Measurements from ENCODE around the gene SSBP2. TPM values are rescaled to one million over a fixed set of nuclear protein-coding genes. Genes with fewer than 3 reads are reported as not detected.
"Not testable (repeated sequence)": the region's sequence is repeated elsewhere in the genome, so short reads cannot be mapped to it uniquely, and the experiment has no call there.

The SSBP2 gene
- total and polyA plus RNA-seq, 2 donors (not counting 3 experiments of a cell fraction or from before 2014, with no cell fraction given): 9.6 to 11.5 TPM

- H3K36me3 ChIP-seq (ENCODE audit: control insufficient read depth in 2 of 2, extremely low read depth in 1 of 2, insufficient read depth in 2 of 2, low read length in 2 of 2): no peaks in the 10 kb centered on the region
- ChIA-PET CTCF (interaction anchor here (1.0 kb wide), 1 partner anchor 32 kb away, joined by 3 read pairs; no protein-coding TSS in a partner anchor), POLR2A (no interaction called here)
- H3K4me1 ChIP-seq (ENCODE audit: control insufficient read depth, extremely low read depth, insufficient read depth, low read length): no peaks in the 10 kb centered on the region
- no peak overlapping the region for H3K4me3 ChIP-seq (replicated peaks in 1 of 3; ENCODE audit: insufficient read depth in 1 of 3, low read depth in 1 of 3, low read length in 3 of 3)
- no peak overlapping the region for H3K27ac ChIP-seq (ENCODE audit: insufficient read depth, low read depth, low read length)
- intact Hi-C loops (cut with micrococcal nuclease) (no loop called here), dilution Hi-C loops (cut with MboI; ENCODE audit: extremely low pct_ligation_motif_present, low sequenced_read_pairs) (no loop called here)
- no peaks in the 10 kb centered on the region for H3K79me2 ChIP-seq (ENCODE audit: control insufficient read depth, insufficient read depth, low read length)
- no peak overlapping the region for H3K4me2 ChIP-seq (ENCODE audit: insufficient read depth, low read length)
- H4K20me1 ChIP-seq (replicated peaks; ENCODE audit: control insufficient read depth, extremely low read depth, insufficient read depth, low read length): no peaks in the 10 kb centered on the region
- BruUV-seq (replicated peaks): no TSS peak
- no peaks in the 10 kb centered on the region for H3K9me3 ChIP-seq (replicated peaks; ENCODE audit: control insufficient read depth, insufficient read depth, low read length)
- H3K9me1 ChIP-seq (replicated peaks; ENCODE audit: control insufficient read depth, extremely low read depth, insufficient read depth, low read length): no peaks in the 10 kb centered on the region
- DNase-seq (ENCODE audit: low read depth, low spot score): no peak
- FAIRE-seq: no peak
- no peak overlapping the region for H2AFZ ChIP-seq (ENCODE audit: low read depth, low read length)
- H3K9ac ChIP-seq (replicated peaks; ENCODE audit: extremely low read depth, insufficient read depth, low read length): no peak overlapping the region
- TF ChIP-seq MYC (IDR thresholded peaks at IDR 0.05; ENCODE audit: low read depth, low read length) (no peak), JUN (IDR thresholded peaks at IDR 0.05; ENCODE audit: borderline replicate concordance, insufficient read depth, insufficient read length, low read depth) (no peak), GATA2 (IDR thresholded peaks at IDR 0.05; ENCODE audit: insufficient read depth, insufficient read length, low read depth, low read length) (no peak), EZH2 (IDR thresholded peaks at IDR 0.05; ENCODE audit: borderline replicate concordance, low read depth, low read length, severe bottlenecking) (no peak), CTCF (IDR thresholded peaks at IDR 0.05; ENCODE audit: extremely low read depth in 1 of 2, insufficient read depth in 1 of 2, low read depth in 1 of 2, low read length in 2 of 2) (no peak), POLR2AphosphoS5 (IDR thresholded peaks at IDR 0.05; ENCODE audit: insufficient read depth, low read depth, low read length) (no peak), MAX (IDR thresholded peaks at IDR 0.05; ENCODE audit: insufficient read depth, insufficient read length) (no peak), POLR2A (IDR thresholded peaks at IDR 0.05; ENCODE audit: low read depth, low read length) (no peak), FOS (IDR thresholded peaks at IDR 0.05; ENCODE audit: borderline replicate concordance, insufficient read depth, low read length) (no peak)
- no peaks in the 10 kb centered on the region for H3K27me3 ChIP-seq (ENCODE audit: control insufficient read depth in 2 of 2, insufficient read depth in 2 of 2, low read length in 2 of 2)
Observed at GRCh38 chr5:81482595-81482994, 268.3 kb downstream of the SSBP2 start.

- BruUV-seq (replicated peaks); DNase-seq (ENCODE audit: low read depth, low spot score); H3K79me2 ChIP-seq (ENCODE audit: control insufficient read depth, insufficient read depth, low read length); H3K27me3 ChIP-seq (ENCODE audit: control insufficient read depth in 2 of 2, insufficient read depth in 2 of 2, low read length in 2 of 2); H4K20me1 ChIP-seq (replicated peaks; ENCODE audit: control insufficient read depth, extremely low read depth, insufficient read depth, low read length); H3K4me2 ChIP-seq (ENCODE audit: insufficient read depth, low read length); CTCF ChIA-PET; intact Hi-C loops (cut with micrococcal nuclease); POLR2A ChIA-PET; dilution Hi-C loops (cut with MboI; ENCODE audit: extremely low pct_ligation_motif_present, low sequenced_read_pairs); H2AFZ ChIP-seq (ENCODE audit: low read depth, low read length); H3K4me1 ChIP-seq (ENCODE audit: control insufficient read depth, extremely low read depth, insufficient read depth, low read length); H3K9ac ChIP-seq (replicated peaks; ENCODE audit: extremely low read depth, insufficient read depth, low read length); H3K9me1 ChIP-seq (replicated peaks; ENCODE audit: control insufficient read depth, extremely low read depth, insufficient read depth, low read length); H3K4me3 ChIP-seq (replicated peaks in 1 of 3; ENCODE audit: insufficient read depth in 1 of 3, low read depth in 1 of 3, low read length in 3 of 3); H3K9me3 ChIP-seq (replicated peaks; ENCODE audit: control insufficient read depth, insufficient read depth, low read length); H3K27ac ChIP-seq (ENCODE audit: insufficient read depth, low read depth, low read length); FAIRE-seq; H3K36me3 ChIP-seq (ENCODE audit: control insufficient read depth in 2 of 2, extremely low read depth in 1 of 2, insufficient read depth in 2 of 2, low read length in 2 of 2): not testable (repeated sequence)
Observed at GRCh38 chr5:81473395-81473794, 277.5 kb downstream of the SSBP2 start.
